ENCODE results near the gene CCDC188. TPM values are rescaled to one million over a fixed set of nuclear protein-coding genes. Genes with fewer than 3 reads are reported as not detected.

Gene CCDC188
- total and polyA plus RNA-seq, 4 donors = 0.63 to 4.0 (median 1.4) TPM

DNA sequence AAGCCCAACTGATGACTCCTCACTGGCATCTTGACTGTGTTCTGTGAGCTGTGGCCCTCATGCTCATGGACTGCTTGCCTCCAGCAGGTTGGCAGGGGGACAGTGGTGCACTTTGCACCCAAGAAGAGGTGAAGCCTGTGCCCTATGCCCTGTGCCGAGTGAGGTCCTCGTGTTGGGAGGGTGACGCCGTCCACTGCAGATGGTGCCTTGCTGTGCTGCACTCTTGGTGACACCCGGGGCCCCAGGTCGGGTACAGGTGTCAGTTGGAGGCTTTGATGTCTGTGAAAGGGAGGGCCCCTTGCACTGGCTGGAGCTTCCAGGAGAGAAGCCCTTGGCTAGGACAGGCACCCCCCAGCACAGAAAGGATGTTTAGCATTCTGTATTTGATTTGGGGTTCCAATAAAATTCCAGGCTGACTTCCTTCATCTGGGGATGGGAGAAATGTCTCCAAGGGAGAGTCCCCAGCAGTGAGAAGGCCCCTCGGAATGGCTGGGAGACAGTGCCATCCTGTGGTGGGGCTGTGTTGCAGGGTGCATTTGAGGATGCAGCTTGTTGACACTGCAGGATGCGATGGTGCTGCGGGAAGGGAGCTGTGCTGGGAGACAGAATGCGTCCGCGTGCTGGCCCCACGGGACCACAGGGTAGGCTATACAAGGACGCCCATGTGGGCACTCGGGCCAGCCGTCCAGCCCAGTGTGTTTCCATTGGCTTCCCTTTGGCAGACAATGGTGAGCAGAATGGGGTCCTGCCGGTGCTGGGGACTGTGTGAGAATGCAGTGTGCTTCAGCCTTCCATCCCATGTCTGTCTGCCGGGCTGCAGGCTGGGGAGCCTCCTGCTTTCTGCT, 21.7 kb downstream of the CCDC188 start:
- DNase-seq (no peak), ATAC-seq (ENCODE audit: insufficient read depth, low FRiP score) (no peak)
- H3K4me1 ChIP-seq (ENCODE audit: control insufficient read depth in 5 of 5, insufficient read depth in 5 of 5, low read length in 5 of 5) = peaks cover 0 to 15% (median 5%) of the 10 kb centered on the region in 5 donors
- no peak overlapping the region for H3K4me3 ChIP-seq
- H3K9ac ChIP-seq (ENCODE audit: insufficient read depth in 1 of 2, low read length in 2 of 2) = no peak overlapping the region
- no peaks in the 10 kb centered on the region for H3K9me3 ChIP-seq (ENCODE audit: control insufficient read depth in 4 of 4, insufficient read depth in 3 of 4, low read length in 3 of 4)
- TF ChIP-seq, protein P1, sequence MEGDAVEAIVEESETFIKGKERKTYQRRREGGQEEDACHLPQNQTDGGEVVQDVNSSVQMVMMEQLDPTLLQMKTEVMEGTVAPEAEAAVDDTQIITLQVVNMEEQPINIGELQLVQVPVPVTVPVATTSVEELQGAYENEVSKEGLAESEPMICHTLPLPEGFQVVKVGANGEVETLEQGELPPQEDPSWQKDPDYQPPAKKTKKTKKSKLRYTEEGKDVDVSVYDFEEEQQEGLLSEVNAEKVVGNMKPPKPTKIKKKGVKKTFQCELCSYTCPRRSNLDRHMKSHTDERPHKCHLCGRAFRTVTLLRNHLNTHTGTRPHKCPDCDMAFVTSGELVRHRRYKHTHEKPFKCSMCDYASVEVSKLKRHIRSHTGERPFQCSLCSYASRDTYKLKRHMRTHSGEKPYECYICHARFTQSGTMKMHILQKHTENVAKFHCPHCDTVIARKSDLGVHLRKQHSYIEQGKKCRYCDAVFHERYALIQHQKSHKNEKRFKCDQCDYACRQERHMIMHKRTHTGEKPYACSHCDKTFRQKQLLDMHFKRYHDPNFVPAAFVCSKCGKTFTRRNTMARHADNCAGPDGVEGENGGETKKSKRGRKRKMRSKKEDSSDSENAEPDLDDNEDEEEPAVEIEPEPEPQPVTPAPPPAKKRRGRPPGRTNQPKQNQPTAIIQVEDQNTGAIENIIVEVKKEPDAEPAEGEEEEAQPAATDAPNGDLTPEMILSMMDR (IDR thresholded peaks at IDR 0.05; ENCODE audit: control extremely low read depth, extremely low read depth) = peak; percentile 2
- 47 to 52% methylated on average over 18 of the region's 18 CpGs for WGBS, 2 donors
- H3K27ac ChIP-seq (ENCODE audit: low read depth in 1 of 2, low read length in 1 of 2) = peak overlapping the region; percentile 9 to 23
- no peaks in the 10 kb centered on the region for H3K27me3 ChIP-seq (ENCODE audit: control insufficient read depth in 3 of 3, insufficient read depth in 3 of 3, low read length in 2 of 3)
- peaks cover 0 to 26% (median 2%) of the 10 kb centered on the region in 4 donors for H3K36me3 ChIP-seq (ENCODE audit: control insufficient read depth in 4 of 4, insufficient read depth in 4 of 4, low read length in 4 of 4)

DNA sequence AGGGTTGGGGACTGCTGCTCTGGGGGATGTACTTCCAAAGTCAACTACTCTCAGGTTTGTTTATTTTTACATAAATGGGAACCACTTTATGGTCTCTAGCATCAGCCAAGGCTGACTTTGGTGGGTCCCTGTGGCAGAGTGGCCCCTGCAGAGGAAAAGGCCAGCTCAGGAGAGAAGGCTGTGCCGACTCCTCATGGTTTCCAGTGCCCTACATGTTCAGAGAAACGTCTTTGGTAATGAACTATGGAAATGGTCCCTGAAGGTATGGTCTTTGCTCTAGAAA, 22.3 kb downstream of the CCDC188 start:
- Histone ChIP-seq H3K27ac (ENCODE audit: low read depth in 1 of 2, low read length in 1 of 2) (peak overlapping the region in 1 of 2 donors; percentile 23), H3K9me3 (ENCODE audit: control insufficient read depth in 4 of 4, insufficient read depth in 3 of 4, low read length in 3 of 4) (no peaks in the 10 kb centered on the region), H3K4me1 (ENCODE audit: control insufficient read depth in 5 of 5, insufficient read depth in 5 of 5, low read length in 5 of 5) (peaks cover 0 to 13% (median 5%) of the 10 kb centered on the region in 5 donors), H3K27me3 (ENCODE audit: control insufficient read depth in 3 of 3, insufficient read depth in 3 of 3, low read length in 2 of 3) (no peaks in the 10 kb centered on the region), H3K9ac (ENCODE audit: insufficient read depth in 1 of 2, low read length in 2 of 2) (no peak overlapping the region), H3K4me3 (no peak overlapping the region), H3K36me3 (ENCODE audit: control insufficient read depth in 4 of 4, insufficient read depth in 4 of 4, low read length in 4 of 4) (peaks cover 0 to 32% (median 3%) of the 10 kb centered on the region in 4 donors)
- 63 to 74% methylated on average over 2 of the region's 2 CpGs for WGBS, 2 donors
- ATAC-seq (ENCODE audit: insufficient read depth, low FRiP score) = no peak
- no peak for DNase-seq
- TF ChIP-seq, protein P1 (IDR thresholded peaks at IDR 0.05; ENCODE audit: control extremely low read depth, extremely low read depth) = no peak

DNA sequence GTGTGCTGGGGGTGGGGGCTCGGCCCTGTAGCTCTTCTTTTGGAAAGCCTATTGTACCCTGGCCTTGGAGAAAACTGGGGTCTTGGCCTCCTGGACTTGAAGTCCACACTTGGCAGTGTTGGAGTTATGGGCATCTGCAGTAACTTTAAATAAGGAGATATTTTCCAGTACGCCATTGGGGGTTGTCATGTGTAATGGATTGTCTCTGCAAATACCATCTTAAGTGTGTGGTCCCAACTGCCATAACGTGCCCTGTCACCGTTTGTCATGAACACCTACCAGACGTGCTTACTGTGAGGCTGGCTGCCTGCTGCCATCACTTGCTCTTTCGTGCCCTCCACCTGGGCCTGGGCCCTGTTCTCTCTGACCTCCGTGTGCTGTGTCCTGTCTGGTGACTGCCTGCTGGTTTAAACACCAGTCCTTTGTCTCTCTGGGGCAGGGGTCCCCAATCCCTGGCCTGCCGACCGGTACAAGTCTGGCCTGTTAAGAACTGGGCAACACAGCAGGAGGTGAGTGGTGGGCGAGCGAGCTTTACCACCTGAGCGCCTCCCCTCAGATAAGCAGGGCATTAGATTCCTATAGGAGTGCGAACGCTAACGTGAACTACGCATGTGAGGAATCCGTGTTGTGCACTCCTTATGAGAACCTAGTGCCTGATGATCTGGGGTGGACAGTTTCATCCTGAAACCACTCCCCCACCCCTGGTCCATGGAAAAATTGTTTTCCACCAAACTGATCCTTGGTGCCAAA, 22.8 kb downstream of the CCDC188 start:
- Histone ChIP-seq H3K4me1 (ENCODE audit: control insufficient read depth in 5 of 5, insufficient read depth in 5 of 5, low read length in 5 of 5) (peaks cover 0 to 13% (median 5%) of the 10 kb centered on the region in 5 donors), H3K9me3 (ENCODE audit: control insufficient read depth in 4 of 4, insufficient read depth in 3 of 4, low read length in 3 of 4) (no peaks in the 10 kb centered on the region), H3K27me3 (ENCODE audit: control insufficient read depth in 3 of 3, insufficient read depth in 3 of 3, low read length in 2 of 3) (no peaks in the 10 kb centered on the region), H3K9ac (ENCODE audit: insufficient read depth in 1 of 2, low read length in 2 of 2) (no peak overlapping the region), H3K27ac (ENCODE audit: low read depth in 1 of 2, low read length in 1 of 2) (no peak overlapping the region), H3K4me3 (no peak overlapping the region), H3K36me3 (ENCODE audit: control insufficient read depth in 4 of 4, insufficient read depth in 4 of 4, low read length in 4 of 4) (peaks cover 0 to 35% (median 3%) of the 10 kb centered on the region in 4 donors)
- 76 to 88% methylated on average over 17 of the region's 17 CpGs for WGBS, 2 donors
- ATAC-seq (ENCODE audit: insufficient read depth, low FRiP score) (no peak), DNase-seq (no peak)
- TF ChIP-seq, protein P1 (IDR thresholded peaks at IDR 0.05; ENCODE audit: control extremely low read depth, extremely low read depth) = no peak
